Colonic mucosa (tissue), 4 donors: ENCODE measurements around the gene SLC16A11. TPM values are rescaled to one million over a fixed set of nuclear protein-coding genes. Genes with fewer than 3 reads are reported as not detected.

Source experiments
- DNase-seq: peaks from one replicate; pipeline ENCODE4 v3.0.0-alpha.2; 2020
- H3K27ac ChIP-seq: fragments of 200-600 bp; one replicate; pipeline ENCODE4 v1.8.0; 2021
- H3K27me3 ChIP-seq: fragments of 200-600 bp; one replicate; pipeline ENCODE4 v1.8.0; 2021
- H3K36me3 ChIP-seq: fragments of 200-600 bp; one replicate; pipeline ENCODE4 v1.8.0; 2021
- H3K4me1 ChIP-seq: fragments of 200-600 bp; one replicate; pipeline ENCODE4 v1.8.0; 2021; ENCODE audit warnings: mild to moderate bottlenecking
- H3K4me3 ChIP-seq: fragments of 200-600 bp; one replicate; pipeline ENCODE4 v1.8.0; 2021
- H3K9ac ChIP-seq, 2 donors: one replicate each; pipeline ENCODE4 v1.7.0; 2013; ENCODE audit warnings: control low read depth in 2 of 2, low read depth in 2 of 2, low read length in 2 of 2
- H3K9me3 ChIP-seq: fragments of 200-600 bp; one replicate; pipeline ENCODE4 v1.8.0; 2021
- CTCF ChIP-seq: fragments of 200-600 bp; IDR thresholded peaks from one replicate; pipeline ENCODE4 v1.8.0; 2022; ENCODE audit warnings: antibody characterized with exemption, mild to moderate bottlenecking
- intact Hi-C: fragments of 100-400 bp; cut with DNase I; formaldehyde crosslinking; loops from one replicate; pipeline ENCODE4 v1.14.1; 2022
- total RNA-seq, 2 donors: library from RNA; stranded (reverse); fragmentation: NEBNext Ultra II Directional in 1 of 2; extraction: Animal tissue kit (Norgen Biotek cat#: 25700) in 1 of 2; gene quantifications; one replicate each; pipeline ENCODE4 v1.2.1, GENCODE V29; 2021
- donor health status: healthy.
- donor health status: DM: no; HTN: no; CAD: no.
- donor health status: DM: no; HTN: no; CAD: no.

SLC16A11 gene
- total RNA-seq, 2 donors from 2014 or later, result 0.22 to 0.40 TPM

GRCh38 chr17:7035591-7036368 is 8.1 kb downstream of the SLC16A11 start, which contains the start of gene SLC16A13:
TSS of gene SLC16A13 (plus strand) at chr17:7036015. CDS start at chr17:7036383, 368 bp downstream.
- H3K36me3 ChIP-seq, result no peaks in the 10 kb centered on the region
- no peaks in the 10 kb centered on the region for H3K27me3 ChIP-seq
- intact Hi-C loops, result no loop called here
- TF ChIP-seq CTCF, result no peak
- H3K9ac ChIP-seq, result peak within 1 kb of the TSS; percentile 86 to 90
- H3K27ac ChIP-seq, result peak within 1 kb of the TSS; percentile 83
- peak; percentile 99 for DNase-seq
- peak within 1 kb of the TSS; percentile 88 for H3K4me3 ChIP-seq
- no peaks in the 10 kb centered on the region for H3K9me3 ChIP-seq
- peaks cover 7% of the 10 kb centered on the region for H3K4me1 ChIP-seq

DNA sequence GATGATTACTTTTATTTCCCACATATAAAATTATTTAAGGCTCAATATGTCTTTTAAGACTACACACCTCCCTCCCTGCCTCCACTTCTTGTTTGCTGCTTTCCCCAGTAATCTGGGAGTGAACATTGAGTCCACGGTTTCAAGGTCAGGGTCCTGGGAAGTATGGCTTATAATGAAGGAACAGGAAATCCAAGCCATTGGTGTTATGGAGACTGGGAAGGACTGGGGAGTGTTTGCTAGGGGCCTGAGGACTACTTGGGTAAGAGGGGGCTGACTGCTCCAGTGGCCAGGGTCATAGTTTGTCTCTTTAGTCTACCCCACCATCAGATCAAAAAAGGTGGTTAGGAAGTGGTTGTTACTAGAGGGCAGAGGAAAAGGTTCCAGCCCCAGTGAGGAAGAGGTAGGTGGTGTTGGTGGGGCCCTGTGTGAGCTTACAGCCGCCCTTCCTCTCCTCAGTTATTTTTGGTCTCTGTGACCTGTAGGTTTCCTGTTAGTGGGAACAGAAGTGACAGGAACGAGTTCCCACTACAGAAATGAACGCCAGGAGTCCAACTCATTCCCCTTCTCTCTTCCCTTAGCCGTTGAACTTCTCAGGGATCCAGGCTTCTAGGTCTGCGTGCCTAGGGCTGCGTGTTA is 8.8 kb downstream of the SLC16A11 start:
- intact Hi-C loops, result no loop called here
- Histone ChIP-seq H3K36me3 (no peaks in the 10 kb centered on the region), H3K9me3 (no peaks in the 10 kb centered on the region), H3K27ac (peak overlapping the region; percentile 83), H3K4me1 (peaks cover 7% of the 10 kb centered on the region), H3K9ac (peak overlapping the region; percentile 15 to 59), H3K27me3 (no peaks in the 10 kb centered on the region), H3K4me3 (peak overlapping the region; percentile 88)
- TF ChIP-seq CTCF, result no peak
- no peak for DNase-seq

DNA sequence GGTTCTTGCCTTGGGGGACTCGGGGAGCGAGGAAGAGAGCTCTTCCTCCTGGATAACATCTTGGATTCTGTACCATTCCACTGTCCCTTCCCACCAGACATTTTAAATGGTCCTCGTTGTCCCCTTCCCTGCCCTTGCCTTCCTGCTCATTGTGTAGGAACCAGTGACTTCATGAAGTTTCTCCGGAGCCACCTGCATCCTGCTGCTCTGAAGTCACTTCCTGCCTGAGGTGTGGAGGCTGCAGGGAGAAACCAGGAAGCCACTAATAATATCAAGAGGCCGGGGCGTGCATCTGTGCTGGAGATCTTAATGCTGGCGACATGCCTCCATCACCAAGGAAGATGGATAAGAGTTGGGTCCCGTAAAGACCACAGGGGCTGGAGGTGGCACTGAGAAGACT is 14.2 kb downstream of the SLC16A11 start:
- Histone ChIP-seq H3K9me3 (no peaks in the 10 kb centered on the region), H3K4me3 (no peak overlapping the region)
- intact Hi-C loops, result no loop called here

GRCh38 chr17:7029096-7029495 is 14.8 kb downstream of the SLC16A11 start:
- Histone ChIP-seq H3K4me3 (no peak overlapping the region), H3K36me3 (no peaks in the 10 kb centered on the region), H3K4me1 (no peaks in the 10 kb centered on the region), H3K27me3 (no peaks in the 10 kb centered on the region), H3K9ac (no peak overlapping the region), H3K9me3 (no peaks in the 10 kb centered on the region), H3K27ac (no peak overlapping the region)
- no peak for DNase-seq
- no peak for TF ChIP-seq CTCF
- intact Hi-C loops, result no loop called here

More for the DNA sequence above, 14.2 kb downstream of the SLC16A11 start:
- H3K9ac ChIP-seq, result no peak overlapping the region
- no peaks in the 10 kb centered on the region for H3K36me3 ChIP-seq
- no peaks in the 10 kb centered on the region for H3K27me3 ChIP-seq
- H3K4me1 ChIP-seq, result no peaks in the 10 kb centered on the region
- DNase-seq, result no peak
- no peak for TF ChIP-seq CTCF
- no peak overlapping the region for H3K27ac ChIP-seq

DNA sequence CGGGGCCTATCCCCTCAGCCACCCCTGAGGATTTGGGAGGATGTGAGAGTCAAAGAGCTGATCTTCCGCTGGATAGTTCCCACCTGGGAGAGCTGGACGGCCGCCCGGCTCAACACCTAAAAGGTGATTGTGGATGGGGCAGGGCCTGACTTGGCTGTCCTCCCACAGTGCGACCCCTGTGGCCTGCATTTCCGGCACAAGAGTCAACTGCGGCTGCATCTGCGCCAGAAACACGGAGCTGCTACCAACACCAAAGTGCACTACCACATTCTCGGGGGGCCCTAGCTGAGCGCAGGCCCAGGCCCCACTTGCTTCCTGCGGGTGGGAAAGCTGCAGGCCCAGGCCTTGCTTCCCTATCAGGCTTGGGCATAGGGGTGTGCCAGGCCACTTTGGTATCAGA is 16.6 kb downstream of the SLC16A11 start:
- H3K4me3 ChIP-seq, result no peak overlapping the region

More for the DNA sequence above, 16.6 kb downstream of the SLC16A11 start:
- Histone ChIP-seq H3K36me3 (no peaks in the 10 kb centered on the region), H3K4me1 (no peaks in the 10 kb centered on the region), H3K9me3 (no peaks in the 10 kb centered on the region), H3K27me3 (no peaks in the 10 kb centered on the region), H3K27ac (no peak overlapping the region), H3K9ac (no peak overlapping the region)
- TF ChIP-seq CTCF, result no peak
- intact Hi-C loops, result no loop called here
- no peak for DNase-seq
